HG02885 (cell line): ENCODE measurements around the gene IVD.
A peak's percentile ranks its signal among the peaks of the same experiment; 100 is the strongest.

Experiments
- ATAC-seq: cut with Tn5 transposase; IDR thresholded peaks from one replicate; pipeline ENCODE4 v1.9.1; 2021; ENCODE audit warnings: mild to moderate bottlenecking; ENCODE audit not compliant: unreplicated experiment, poor library complexity

IVD gene

DNA sequence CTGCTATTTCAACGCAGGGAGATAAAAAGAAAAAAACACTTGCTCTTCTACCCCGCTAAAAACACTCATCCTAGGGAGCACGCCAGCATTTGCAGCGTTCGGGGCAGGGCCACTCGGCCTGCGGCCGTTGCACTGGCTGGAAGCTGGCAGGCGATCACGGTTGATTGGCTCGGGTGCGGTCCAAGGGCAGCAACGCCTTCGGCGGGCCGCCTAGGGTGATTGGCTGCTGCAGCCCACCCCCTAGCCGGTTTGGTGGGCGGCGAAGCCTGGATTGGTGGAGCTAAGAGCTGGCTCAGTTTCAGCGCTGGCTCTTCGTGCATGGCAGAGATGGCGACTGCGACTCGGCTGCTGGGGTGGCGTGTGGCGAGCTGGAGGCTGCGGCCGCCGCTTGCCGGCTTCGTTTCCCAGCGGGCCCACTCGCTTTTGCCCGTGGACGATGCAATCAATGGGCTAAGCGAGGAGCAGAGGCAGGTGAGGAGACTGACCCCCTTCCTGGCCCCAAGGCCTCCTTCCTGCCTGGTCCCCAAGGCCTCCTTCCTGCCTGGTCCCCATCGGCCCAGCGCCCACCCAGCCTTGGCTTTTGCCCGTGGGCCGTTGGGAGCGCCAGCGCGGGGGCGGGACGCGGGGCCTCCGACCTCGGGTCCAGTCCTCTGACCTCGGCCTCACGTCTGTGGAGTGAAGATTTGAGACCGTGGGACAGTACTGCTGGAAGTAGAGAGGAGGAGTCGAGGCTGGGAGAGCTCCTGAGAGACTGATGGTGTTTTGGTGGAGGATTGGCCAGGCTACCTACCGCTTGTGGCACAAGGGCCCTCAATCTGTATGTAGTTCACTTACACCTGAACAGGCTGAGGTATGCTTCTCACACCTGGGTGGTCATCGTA is at the start of gene IVD:
Gene IVD, plus strand, starts transcription at position 295 of the 881 bp plus-strand sequence. Its CDS starts 33 bp downstream, at position 328.
- peak; percentile 80 for ATAC-seq

GRCh38 chr15:40355976-40356585 is 49.5 kb upstream of the IVD start:
- no peak for ATAC-seq

GRCh38 chr15:40357246-40357645 is 48.3 kb upstream of the IVD start:
- no peak for ATAC-seq

GRCh38 chr15:40357723-40358470 is 47.7 kb upstream of the IVD start, which contains the start of gene DISP2:
TSS of gene DISP2 (plus strand) at chr15:40358219. CDS start at chr15:40358322, 103 bp downstream.
- ATAC-seq, result peak; percentile 89

DNA sequence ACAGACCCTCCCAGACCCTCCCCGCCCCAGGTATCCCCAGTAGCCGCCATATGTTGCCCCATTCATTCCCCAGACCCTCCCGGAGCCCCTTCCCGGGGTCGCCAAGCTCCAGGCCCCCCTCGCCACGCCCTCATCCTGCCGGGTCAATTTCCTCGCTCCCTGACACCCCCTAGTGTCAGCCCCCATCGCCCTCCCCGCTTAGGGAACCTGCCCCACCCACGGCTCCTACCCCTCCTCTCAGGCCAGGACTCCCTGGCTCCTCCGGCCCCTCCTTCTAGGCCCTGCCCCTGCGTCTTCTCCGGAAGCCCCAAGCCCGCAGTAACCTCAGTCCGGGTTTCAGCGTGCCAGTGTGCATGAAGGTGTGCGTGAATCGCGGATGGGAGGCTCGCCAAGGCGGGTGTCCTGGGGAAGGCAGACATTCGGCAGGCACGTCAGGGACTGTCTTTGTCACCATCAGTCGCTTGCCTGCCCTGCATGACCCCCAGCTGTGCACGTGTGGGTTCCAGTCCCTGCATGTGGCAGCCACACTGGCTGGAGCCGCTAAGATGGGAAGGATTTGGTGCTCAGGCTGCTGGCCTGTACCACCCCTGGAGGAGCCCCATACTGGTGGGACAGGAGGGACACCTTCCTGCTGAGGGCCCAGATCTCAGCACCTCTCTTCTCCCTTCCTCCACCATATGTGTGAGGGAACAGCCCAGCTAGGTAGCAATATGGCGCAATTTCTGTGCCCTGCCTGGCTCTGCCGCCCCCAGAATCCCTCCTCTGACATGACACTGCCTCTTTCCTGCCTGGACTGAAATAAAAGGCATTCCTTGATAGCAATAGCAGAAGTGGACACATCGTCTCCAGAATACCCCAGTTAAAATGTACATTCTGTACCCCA is 46.9 kb upstream of the IVD start:
- ATAC-seq, result peak; percentile 27

DNA sequence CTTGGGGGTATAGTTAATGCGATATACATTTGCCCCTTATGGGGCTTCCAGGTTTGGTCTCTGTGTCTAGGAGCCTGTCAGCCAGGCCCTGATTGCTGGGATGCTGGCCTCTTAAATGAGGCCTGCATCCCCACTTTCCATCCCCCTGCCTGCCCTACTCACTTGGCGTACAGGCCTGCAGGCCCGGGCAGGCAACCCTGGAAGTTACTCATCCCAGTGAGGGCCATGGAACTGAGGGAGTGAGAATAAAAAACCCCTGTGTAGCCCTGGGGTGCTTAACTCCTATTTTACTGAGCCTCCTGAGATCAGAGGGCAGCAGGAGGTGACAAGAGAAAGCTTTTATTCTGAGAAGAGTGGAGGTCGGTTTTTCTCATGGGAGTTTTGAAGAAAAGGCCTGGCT is 45.6 kb upstream of the IVD start:
- ATAC-seq, result no peak

GRCh38 chr15:40361640-40362039 is 44.0 kb upstream of the IVD start:
- ATAC-seq, result no peak

DNA sequence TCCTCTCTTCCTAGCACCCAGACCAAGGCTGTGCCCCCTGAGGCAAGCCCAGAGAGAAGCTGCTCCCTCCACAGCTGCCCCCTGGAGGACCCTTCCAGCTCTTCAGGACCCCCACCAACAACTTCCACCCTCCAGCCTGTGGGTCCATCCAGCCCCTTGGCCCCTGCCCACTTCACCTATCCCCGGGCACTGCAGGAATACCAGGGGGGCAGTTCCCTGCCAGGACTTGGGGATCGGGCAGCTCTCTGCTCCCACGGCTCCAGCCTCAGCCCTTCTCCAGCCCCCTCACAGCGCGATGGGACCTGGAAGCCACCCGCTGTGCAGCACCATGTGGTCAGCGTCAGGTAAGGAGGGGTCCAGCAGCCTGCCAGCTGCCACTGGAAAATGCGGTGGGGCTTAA is 42.0 kb upstream of the IVD start:
- ATAC-seq, result no peak

DNA sequence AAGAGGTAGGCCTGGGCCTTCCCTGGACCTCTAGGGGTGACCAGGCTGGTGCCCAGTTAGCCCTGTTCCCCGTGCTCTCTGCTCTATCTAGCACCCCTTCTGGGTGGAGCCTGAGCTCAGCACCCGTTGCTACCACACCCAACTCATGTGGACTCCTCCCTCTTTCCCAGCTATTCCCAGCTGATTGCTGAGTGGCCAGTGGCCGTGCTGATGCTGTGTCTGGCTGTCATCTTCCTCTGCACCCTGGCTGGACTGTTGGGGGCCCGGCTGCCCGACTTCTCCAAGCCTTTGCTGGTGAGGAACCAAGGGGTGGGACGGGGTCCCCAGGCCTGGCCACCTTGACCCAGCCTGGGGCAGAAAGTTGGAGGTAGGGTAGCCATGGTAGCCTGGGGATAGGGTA is 41.3 kb upstream of the IVD start:
- ATAC-seq, result no peak

- ATAC-seq, result no peak
Observed at GRCh38 chr15:40365016-40365415, 40.6 kb upstream of the IVD start.

DNA sequence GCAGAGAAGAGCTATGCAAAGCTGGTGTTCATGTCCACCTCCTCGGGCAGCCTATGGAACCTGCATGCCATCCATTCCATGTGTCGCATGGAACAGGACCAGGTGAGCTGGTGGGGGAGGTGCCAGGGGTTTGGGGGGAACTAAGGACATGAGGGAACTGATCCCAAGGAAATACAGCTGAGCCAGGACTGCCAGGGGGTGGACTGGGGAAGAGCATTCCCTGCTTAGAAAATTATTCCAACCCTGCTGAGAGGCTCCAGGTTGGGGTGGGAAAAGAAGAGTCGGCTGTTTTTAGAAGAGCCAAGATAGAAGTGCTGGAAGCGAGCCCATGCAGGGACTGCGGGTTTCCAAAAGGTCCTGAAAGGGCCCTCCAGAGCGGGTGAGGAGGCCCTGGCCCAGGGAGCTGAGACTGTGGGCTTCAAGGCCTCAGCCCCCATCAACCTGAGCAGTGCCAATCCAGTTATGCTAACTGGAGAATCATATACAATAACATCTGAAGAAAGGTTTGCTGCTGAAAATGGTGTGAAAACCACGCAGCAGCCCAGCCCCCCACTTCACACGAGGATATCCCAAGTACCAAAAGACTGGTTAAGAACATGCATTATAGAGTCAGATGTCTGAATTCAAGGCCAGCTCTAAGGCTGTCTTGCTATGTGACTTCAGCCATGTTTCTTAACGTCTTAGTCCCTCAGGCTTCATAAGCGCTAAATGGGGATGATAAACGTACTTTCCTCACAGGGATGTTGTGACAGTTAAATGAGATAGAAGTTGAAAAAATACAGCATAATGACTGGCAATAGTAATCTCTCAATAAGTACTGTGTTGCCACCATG is 39.8 kb upstream of the IVD start:
- ATAC-seq, result no peak

DNA sequence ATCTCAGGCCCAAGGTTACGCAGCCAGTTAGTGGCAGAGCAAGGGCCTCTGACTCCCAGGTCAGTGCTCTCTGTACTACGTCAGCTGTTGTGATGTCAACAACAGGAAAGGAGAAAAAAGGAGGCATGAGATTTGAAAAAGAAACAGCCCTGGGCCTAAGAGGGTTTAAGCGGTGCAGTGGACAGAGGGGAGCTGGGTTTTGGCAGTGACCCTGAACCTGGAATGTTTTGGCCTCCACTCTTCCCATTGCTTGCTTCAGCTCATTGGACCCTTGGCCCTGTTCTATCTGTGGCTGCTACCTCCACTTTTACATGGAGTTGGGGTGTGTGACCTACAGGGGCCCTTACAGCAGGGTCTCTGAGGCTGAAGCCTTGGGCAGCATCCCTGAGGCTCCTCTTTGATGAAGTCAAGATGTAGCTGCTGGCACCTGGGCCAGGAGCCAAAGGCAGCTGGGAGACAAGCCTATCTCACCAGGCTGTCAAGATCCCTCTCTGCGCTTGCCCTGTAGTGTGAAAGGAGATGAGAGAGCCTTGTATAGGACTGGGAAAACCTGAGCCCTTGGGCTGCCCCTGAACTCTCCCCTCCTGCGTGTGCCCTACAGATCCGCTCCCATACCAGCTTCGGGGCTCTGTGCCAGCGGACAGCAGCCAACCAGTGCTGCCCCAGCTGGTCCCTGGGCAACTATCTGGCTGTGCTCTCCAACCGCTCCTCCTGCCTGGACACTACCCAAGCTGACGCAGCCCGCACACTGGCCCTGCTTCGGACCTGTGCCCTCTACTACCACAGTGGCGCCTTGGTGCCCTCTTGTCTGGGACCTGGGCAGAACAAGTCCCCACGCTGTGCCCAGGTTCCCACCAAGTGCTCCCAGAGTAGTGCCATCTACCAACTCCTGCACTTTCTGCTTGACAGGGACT is 38.9 kb upstream of the IVD start:
- no peak for ATAC-seq

GRCh38 chr15:40367371-40367685 is 38.3 kb upstream of the IVD start:
- ATAC-seq, result no peak

- peak; percentile 85 for ATAC-seq
Observed at GRCh38 chr15:40367686-40368611, 37.6 kb upstream of the IVD start.

DNA sequence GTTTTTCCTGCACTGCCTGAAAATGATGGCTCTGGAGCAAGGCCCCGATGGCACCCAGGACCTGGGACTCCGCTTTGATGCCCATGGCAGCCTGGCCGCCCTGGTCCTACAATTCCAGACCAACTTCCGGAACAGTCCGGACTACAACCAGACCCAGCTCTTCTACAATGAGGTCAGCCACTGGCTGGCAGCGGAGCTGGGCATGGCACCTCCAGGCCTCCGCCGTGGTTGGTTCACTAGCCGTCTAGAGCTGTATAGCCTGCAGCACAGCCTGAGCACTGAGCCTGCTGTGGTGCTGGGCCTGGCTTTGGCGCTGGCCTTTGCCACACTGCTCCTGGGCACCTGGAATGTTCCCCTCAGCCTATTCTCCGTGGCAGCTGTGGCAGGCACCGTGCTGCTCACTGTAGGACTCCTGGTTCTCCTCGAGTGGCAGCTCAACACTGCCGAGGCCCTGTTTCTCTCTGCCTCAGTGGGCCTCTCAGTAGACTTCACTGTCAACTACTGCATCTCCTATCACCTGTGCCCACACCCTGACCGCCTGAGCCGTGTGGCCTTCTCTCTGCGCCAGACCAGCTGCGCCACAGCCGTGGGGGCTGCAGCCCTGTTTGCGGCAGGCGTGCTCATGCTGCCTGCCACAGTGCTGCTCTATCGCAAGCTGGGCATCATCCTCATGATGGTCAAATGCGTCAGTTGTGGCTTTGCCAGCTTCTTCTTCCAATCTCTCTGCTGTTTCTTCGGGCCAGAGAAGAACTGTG is 36.7 kb upstream of the IVD start:
- no peak for ATAC-seq

GRCh38 chr15:40369474-40369869 is 36.1 kb upstream of the IVD start:
- ATAC-seq, result no peak

GRCh38 chr15:40369971-40370370 is 35.6 kb upstream of the IVD start:
- no peak for ATAC-seq
